Activated CD4-positive, alpha-beta T cell treated with anti-CD3 and anti-CD28 coated beads, Interleukin-2, amount 50 U/mL, for 24 hours (primary cell): ENCODE measurements around the gene RESF1.

Experiments used
- DNase-seq, 2 donors: peaks; one replicate each; pipeline ENCODE4 v3.0.0-alpha.2; 2020; ENCODE audit warnings: low read depth in 1 of 2, low spot score in 1 of 2

The RESF1 gene

DNA sequence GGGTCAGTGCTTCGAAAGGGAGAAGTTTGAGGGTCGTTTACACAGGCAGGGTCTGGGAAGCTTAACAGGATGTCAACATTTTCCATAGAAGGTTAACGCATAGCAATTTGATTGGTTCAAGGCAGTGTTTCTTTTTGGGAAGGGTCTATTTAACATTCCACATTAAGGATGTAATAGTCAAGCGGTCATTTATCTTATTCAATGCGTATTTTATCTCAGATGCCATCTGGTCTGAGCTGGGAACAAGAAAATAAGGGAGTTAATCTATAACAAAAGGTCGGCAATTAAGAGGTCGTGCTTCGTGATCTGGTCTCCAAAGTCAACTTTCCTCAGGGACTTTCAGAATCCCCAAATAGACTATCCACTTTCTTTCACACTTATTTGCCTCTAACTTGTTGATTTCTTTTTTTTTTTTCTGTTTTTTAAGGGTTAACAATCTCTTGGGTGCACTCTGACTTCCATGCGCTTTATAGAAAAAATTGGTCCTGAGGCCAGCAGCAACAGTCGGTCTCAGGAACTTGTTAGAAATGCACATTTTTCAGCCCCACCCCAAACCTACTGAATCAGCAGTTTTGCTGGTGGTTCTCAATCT, 550 bp upstream of the RESF1 start:
- DNase-seq, result no peak

DNA sequence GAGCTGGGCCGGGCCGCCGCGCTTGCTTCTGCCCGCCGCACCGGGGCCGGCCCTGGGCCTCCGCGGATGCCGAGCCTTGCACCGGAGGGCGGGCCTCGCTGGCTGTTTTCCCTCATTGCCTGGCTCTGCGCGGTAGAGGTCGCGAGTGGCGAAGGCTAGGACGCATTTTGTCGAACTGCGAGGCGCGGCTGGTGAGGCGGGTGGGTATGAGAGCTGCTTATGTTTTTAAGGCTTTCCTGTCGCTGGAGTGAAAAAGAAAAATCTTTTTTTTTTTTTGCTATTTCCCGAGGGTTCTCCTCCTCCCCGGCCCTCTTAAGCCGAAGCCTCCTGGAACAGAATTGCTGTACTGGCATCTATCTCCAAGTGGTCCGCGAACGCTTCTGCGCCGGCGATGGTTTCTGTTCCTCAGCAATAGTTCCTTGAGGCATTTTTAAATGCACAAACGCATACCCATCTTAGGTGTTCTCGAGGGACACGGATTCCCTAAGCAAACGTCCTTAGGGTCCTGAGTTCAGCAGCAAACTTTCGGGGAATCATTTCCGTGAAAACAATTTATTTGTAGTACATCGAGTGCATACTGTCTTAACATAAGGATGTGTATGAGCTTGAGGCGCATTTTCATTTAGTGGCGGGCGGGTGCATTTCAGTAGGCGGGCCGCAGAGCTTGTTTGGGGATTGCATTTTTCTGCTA, 631 bp downstream of the RESF1 start:
- peak; percentile 47 to 54 for DNase-seq

DNA sequence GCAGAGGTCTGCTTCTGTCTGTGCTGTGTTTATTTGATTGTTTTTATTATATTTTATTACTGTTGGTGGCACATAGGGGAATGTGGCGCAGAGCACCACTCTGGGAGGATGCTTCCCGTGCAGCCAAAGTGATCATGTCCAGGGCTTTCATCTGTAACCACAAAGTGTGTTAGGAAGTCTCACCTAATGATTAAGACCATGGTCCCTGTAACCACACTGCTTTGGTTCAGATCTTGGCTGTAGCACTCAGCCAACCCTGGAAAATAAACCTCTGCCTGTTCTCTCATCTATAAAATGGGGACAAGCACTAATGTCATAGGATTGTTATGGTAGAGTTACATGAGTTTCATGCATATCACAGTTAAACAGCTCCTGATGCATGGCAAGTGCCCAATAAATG, 1.9 kb downstream of the RESF1 start:
- no peak for DNase-seq

DNA sequence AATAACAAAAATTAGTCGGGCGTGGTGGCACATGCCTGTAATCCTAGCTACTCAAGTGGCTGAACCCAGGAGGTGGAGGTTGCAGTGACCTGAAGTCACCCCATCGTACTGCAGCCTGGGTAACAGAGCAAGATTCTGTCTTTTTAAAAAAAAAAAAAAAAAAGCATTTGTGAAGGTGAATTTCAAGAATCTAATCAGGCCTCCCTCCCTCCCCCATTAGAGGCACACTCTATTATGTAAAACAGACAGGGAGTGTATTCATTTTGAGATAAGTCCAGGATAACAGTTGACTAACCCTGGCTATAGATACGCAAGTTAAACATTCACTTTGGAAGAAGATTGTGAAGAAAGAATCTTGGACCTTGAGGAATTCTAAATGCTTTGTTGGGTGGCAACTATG, 2.9 kb downstream of the RESF1 start:
- no peak for DNase-seq

DNA sequence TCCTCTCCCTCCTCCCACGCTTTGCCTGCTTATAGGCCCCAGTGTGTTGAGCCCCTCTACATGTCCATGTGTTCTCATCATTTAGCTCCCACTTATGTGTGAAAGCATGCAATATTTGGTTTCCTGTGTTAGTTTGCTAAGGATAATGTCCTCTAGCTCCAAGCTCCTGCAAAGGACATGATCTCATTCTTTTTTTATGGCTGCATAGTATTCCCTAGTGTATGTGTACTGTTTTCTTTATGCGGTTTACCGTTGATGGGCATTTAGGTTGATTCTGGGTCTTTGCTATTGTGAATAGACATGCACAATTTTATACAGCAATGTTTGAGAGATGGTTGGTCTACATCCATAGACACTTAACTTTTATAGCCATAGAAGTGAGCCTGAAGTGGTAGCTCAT, 5.1 kb downstream of the RESF1 start:
- DNase-seq, result no peak

DNA sequence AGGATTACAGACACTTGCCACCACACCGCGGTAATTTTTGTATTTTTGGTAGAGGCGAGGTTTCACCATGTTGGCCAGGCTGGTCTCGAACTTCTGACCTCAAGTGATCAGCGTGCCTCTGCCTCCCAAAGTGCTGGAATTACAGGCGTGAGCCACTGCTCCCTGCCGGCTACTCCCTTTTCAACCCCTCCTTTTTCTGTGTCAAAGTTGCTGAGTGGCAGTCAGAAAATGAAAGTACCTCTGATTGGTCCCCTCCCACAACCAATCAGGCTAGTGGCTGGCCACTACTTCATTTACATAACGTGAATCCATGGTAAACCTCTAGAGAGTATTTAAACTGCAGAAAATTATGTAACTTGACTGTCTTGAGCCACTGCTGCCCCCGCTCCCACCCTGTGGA, 5.9 kb downstream of the RESF1 start:
- DNase-seq, result no peak

DNA sequence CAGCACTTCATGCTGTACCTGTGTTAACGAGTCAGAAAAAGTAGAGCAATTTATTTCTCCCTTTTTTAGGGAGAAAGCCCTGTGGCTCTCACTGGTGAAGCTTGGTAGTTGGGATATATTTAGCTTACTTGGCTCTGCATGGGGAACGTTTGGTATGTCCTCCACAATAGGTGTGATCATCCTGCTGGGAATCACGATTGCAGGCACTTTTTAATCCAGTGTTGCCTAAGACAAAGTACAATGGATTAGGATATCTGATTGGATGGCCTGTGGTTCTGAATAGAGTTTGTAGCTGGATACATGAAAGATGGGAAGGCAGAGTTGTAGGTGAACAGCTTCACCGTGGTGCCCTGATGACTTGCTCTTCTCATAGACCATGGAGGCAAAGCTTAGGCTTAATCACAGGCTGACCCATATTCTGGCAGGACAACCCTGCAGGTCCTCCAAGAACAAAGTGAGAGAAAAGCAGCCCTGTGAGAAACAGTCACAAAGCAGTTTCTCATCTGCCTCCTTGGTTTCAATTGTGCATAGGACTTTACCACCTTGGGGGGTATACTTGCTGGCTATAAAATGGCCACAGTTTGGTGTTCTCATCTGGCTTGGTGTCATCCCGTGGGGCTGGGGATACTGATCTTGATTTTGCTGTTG, 7.5 kb downstream of the RESF1 start:
- DNase-seq, result no peak

DNA sequence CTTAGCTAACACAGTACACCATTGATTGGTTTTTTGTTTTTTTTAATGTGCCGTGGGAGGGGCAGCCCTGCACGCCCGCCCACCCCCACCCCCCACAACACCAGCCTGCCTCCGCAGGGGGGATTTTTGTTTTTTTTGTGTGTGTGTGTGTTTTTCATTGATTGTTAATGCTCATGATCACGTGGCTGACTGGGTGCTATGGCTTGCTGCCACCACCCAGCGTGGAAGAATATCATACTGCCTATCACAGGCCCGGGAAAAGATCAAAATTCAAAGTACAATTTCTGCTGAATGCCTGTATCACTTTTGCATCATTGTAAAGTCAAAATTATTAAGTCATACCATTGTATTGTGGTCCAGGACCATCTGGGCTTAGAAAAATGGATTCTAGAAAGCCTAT, 8.3 kb downstream of the RESF1 start:
- DNase-seq, result no peak

DNA sequence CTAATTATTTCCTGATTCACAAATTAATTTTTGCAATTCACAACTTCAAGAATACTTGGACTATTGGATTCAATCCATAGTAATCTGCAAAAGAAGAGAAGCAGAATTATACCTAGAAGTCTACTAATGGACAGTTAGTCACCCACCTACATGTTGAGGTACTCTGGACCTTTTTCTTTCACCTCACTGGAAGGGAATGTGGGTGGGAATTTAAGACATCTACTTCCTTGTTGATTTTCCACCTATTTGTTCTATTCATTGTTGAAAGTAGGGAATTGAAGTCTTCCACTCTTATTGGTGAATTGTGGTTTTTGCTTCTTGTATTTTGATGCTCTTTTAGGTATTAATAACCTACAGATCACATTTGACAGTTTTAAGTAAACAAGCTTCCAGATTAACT, 11.0 kb downstream of the RESF1 start:
- no peak for DNase-seq

DNA sequence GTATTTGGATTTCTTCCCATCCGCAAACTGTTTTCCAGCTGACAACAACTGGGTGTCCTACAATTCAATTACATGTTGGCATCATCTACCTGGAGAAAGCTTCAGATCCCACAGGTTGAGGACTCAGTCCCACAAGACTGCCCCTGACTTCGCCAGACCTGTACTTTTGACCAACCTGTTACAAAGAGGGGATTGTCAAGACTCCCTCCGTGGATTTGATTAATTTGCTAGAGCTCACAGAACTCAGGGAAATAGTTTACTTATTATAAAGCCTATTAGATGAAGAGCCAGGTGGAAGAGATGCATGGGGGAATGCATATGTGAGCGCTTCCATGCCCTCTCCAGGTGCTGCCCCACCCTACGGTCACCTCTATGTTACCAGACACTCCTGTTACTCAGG, 14.6 kb downstream of the RESF1 start:
- DNase-seq, result no peak

DNA sequence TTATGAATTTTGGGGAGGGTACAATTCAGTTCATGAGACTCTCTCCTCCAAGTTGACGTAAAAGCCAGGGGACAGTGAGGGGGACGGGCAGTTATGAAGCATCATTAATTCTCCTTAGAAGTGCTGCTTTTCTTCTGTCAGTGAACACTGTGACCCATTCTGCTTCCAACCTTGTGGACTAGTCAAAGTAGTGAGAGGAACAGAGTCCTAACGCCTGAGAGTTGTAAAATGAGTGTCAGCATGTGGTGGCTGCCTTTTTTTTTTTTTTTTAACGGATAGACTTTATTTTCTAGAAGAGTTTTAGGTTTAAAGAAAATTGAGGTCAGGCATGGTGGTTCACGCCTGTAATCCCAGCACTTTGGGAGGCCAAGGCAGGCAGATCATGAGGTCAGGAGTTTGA, 15.5 kb downstream of the RESF1 start:
- no peak for DNase-seq

DNA sequence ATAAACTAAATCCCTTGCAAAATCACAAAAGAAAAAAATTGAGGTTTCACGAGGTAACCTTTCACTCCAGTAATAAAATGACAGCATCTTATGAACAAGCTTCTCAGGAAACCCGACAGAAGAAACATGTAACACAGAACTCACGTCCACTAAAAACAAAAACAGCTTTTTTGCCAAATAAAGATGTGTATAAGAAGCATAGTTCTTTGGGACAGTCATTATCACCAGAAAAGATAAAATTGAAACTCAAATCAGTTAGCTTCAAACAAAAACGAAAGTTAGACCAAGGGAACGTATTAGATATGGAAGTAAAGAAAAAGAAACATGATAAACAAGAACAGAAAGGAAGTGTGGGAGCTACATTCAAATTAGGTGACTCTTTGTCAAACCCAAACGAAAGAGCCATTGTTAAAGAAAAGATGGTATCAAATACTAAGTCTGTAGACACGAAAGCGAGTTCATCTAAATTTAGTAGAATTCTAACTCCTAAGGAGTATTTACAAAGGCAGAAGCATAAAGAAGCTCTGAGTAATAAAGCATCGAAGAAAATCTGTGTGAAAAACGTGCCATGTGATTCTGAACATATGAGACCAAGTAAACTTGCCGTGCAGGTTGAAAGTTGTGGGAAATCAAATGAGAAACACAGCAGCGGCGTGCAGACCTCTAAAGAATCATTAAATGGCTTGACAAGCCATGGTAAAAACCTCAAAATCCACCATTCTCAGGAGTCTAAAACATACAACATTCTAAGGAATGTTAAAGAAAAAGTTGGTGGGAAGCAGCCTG, 25.8 kb downstream of the RESF1 start:
- no peak for DNase-seq

DNA sequence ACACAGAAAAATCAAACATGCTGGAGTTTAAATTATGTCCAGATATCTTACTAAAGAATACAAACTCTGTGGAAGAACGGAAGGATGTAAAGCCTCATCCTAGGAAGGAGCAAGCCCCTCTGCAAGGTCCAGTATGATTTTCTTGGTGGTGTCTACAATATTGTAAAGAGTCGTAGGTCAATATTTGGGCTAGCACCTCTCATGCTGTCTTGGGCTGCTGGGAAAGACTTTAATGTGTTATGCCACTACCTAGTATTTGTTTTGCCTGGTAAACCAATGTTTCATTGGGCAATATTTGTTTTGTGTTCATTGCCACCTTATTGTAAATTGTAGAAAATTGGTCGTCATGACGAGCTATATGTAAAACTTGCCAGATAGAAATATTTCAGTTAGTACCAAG, 26.6 kb downstream of the RESF1 start:
- DNase-seq, result no peak

DNA sequence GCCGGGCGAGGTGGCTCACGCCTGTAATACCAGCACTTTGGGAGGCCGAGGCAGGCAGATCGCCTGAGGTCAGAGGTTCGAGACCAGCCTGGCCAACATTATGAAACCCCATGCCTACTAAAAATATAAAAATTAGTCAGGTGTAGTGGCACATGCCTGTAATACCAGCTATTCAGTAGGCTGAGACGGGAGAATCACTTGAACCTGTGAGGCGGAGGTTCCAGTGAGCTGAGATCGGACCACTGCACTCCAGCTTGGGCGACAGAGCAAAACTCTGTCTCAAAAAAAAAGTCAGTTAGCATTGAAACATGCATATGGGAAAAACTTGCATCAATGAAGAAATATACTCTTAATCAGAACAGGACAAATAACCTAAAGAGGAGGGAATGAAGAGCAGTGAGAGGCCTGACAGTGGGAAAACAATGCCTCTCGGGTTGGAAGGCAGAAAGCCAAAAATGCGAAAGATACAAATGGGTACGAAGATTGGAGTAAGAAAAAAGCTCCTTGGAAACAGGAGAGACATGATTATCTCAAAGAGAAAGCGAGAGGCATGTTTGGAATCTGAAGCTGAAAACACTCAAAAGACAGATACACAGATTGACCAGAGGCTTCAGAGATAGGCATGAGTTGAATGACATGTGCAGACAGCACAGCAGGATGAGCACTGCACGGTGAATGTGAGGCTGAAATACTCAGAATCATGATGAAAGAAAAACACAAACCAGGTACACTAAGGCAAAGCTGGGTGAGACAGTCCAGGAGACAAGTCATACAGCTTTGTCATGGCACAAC, 30.6 kb downstream of the RESF1 start:
- DNase-seq, result no peak

DNA sequence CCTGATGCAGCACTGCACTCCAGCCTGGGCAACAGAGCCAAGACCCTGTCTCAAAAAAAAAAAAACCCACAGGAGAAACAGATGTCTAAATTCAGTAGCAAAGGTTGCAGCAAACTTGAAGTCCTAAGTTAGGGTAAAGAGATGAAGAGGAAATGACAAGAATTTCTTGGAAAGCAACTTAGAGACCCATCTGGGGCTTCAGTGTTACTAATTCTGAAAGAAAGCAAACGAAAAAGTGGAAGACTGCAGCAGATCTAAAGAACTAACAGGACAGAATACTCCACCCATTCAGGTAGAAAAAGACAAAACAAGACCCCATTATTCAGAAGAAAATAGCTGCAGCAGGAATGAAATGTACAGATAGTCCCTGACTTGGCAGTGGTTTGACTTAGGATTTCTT, 31.9 kb downstream of the RESF1 start:
- no peak for DNase-seq

DNA sequence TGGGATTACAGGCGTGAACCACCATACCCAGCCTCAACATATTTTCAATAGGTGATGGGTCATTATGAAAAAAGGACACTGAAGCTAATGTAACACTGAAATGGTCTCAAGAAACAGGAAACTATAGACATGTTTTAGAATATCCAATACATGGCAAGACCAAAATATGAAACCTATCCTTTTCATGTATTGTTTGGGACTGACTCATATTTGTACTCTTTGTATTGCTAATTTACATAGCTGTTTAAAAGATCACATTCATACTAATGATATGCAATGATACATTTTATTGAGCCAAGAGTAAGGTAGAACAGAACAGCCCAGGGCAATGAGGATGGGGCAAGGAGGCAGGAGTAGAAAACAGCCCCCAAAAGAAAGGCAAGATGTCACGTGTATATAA, 32.6 kb downstream of the RESF1 start:
- DNase-seq, result no peak

DNA sequence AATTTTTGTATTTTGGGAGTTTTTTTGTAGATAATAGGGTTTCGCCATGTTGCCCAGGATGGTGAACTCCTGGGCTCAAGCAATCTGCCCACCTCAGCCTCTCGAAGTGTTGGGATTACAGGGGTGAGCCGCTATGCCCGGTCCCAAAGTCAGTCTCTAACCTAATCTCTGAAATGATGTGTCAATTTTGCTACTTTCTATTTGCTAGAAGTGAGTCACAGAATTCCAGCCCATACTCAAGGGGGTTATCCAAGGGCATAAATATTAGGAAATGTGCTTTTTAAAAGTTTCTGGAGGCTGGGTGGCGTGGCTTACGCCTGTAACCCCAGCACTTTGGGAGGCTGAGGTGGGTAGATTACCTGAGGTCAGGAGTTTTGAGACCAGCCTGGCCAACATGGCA, 40.5 kb downstream of the RESF1 start:
- no peak for DNase-seq

DNA sequence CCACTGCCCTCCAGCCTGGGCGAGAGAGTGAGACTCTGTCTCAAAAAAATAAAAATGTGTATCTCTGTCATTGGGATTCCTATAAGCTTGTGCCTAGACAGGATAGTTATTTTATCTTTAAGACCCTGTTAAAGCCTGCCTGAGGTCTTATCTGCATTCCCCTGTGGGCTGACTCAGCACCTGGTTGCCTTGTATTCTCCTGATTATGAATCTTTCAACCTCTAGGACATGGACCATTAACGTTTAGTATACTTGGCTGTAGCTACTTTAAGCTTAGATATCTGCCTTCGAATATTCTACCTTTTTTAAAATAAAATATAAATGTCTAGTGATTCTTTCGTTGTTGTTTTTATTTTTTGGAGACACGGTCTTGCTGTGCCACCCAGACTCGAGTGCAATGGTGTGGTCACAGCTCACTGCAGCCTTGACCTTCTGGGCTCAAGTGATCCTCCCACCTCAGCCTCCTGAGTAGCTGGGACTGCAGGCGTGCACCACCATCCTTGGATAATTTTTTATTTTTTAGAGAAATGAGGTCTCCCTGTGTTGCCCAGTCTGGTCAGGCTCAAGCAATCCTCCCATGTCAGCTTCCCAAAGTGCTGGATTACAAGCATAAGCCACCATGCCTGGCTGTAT, 41.3 kb downstream of the RESF1 start:
- DNase-seq, result no peak

DNA sequence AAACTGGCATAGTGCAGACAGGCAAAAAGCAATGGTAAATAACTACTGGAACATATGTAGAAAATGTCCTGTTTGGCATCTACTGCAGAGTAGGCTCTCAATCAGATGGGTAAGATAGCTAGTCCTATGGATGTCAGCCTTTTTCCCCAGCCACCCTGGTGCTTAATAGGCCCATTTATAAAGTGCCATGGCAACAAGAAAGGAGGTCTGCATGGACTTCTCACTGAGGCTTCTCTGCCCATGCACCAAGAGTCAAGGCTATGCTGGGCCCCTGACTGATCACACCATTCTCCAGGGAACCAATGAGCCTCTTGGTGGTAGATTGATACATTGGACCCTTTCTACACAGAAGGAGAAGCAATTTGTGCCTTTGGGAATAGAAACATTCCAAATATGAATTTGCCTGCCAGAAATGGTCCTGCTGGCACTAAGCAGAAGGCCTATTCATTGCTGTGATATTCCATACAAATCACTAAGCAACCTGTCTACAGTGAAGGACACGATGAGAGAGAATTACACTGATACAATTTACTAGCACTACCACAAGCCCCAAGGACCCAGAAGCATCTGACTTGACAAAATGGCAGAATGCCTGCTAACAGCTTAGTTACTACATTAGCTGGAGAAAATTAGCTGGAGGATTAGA, 43.8 kb downstream of the RESF1 start:
- DNase-seq, result no peak

DNA sequence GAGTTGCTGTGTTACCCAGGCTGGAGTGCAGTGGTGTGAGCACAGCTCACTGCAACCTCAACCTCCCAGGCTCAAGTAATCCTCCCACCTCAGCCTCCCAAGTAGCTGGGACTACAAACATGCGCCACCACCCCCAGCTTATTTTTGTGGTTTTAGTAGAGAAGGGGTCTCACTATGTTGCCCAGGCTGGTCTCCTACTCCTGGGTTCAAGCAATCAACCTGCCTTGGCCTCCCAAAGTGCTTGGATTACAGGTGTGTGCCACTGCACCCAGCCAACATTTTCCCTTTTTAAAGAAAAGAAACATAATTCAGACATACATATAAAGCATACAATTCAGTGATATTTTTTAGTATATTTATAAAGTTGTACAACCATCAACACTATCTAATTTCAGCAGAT, 44.4 kb downstream of the RESF1 start:
- DNase-seq, result no peak
